ENCODE results near the gene GAB4.

GAB4 gene

GRCh38 chr22:16975155-16975885, 32.7 kb downstream of the GAB4 start:
- DNase-seq = no peak

- no peak for DNase-seq
These were observed 33.5 kb downstream of the GAB4 start for GRCh38 chr22:16974298-16975084.

- no peak for DNase-seq
These were observed 34.3 kb downstream of the GAB4 start for GRCh38 chr22:16973591-16974297.

- no peak for DNase-seq
These were observed 35.7 kb downstream of the GAB4 start for GRCh38 chr22:16972311-16972710.

- no peak for DNase-seq
These were observed 37.6 kb downstream of the GAB4 start for GRCh38 chr22:16970446-16970845.

- no peak for DNase-seq
These were observed 38.3 kb downstream of the GAB4 start for GRCh38 chr22:16969508-16970327.

GRCh38 chr22:16968218-16968595, 39.8 kb downstream of the GAB4 start:
- DNase-seq = no peak

- no peak for DNase-seq
These were observed 40.4 kb downstream of the GAB4 start for GRCh38 chr22:16967453-16968217.

GRCh38 chr22:16966251-16966650, 41.8 kb downstream of the GAB4 start:
- DNase-seq = no peak

GRCh38 chr22:16965560-16965959, 42.5 kb downstream of the GAB4 start:
- DNase-seq = no peak

- no peak for DNase-seq
These were observed 42.9 kb downstream of the GAB4 start for GRCh38 chr22:16965083-16965482.

- DNase-seq = no peak
These were observed 43.7 kb downstream of the GAB4 start for GRCh38 chr22:16964366-16964765.

- DNase-seq = no peak
These were observed 44.7 kb downstream of the GAB4 start for GRCh38 chr22:16963189-16963945.

- DNase-seq = no peak
These were observed 45.5 kb downstream of the GAB4 start for GRCh38 chr22:16962501-16962900.

GRCh38 chr22:16961477-16962186, 46.4 kb downstream of the GAB4 start:
- DNase-seq = no peak

- no peak for DNase-seq
These were observed 47.2 kb downstream of the GAB4 start for GRCh38 chr22:16960884-16961249.

- no peak for DNase-seq
These were observed 47.7 kb downstream of the GAB4 start for GRCh38 chr22:16960220-16960883.

GRCh38 chr22:16959345-16959930, 48.6 kb downstream of the GAB4 start:
- DNase-seq = no peak

- DNase-seq = no peak
These were observed 49.5 kb downstream of the GAB4 start for GRCh38 chr22:16958475-16958874.

- no peak for DNase-seq
These were observed 50.2 kb downstream of the GAB4 start for GRCh38 chr22:16957781-16958180.
